Activated naive CD4-positive, alpha-beta T cell (primary cell): ENCODE data around the gene PRDM15.

Experiments used
- DNase-seq, 4 experiments: peaks; one replicate each; lab custom pipeline; 2025; lab: John Stamatoyannopoulos, UW

Gene PRDM15, protein sequence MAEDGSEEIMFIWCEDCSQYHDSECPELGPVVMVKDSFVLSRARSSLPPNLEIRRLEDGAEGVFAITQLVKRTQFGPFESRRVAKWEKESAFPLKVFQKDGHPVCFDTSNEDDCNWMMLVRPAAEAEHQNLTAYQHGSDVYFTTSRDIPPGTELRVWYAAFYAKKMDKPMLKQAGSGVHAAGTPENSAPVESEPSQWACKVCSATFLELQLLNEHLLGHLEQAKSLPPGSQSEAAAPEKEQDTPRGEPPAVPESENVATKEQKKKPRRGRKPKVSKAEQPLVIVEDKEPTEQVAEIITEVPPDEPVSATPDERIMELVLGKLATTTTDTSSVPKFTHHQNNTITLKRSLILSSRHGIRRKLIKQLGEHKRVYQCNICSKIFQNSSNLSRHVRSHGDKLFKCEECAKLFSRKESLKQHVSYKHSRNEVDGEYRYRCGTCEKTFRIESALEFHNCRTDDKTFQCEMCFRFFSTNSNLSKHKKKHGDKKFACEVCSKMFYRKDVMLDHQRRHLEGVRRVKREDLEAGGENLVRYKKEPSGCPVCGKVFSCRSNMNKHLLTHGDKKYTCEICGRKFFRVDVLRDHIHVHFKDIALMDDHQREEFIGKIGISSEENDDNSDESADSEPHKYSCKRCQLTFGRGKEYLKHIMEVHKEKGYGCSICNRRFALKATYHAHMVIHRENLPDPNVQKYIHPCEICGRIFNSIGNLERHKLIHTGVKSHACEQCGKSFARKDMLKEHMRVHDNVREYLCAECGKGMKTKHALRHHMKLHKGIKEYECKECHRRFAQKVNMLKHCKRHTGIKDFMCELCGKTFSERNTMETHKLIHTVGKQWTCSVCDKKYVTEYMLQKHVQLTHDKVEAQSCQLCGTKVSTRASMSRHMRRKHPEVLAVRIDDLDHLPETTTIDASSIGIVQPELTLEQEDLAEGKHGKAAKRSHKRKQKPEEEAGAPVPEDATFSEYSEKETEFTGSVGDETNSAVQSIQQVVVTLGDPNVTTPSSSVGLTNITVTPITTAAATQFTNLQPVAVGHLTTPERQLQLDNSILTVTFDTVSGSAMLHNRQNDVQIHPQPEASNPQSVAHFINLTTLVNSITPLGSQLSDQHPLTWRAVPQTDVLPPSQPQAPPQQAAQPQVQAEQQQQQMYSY

DNA sequence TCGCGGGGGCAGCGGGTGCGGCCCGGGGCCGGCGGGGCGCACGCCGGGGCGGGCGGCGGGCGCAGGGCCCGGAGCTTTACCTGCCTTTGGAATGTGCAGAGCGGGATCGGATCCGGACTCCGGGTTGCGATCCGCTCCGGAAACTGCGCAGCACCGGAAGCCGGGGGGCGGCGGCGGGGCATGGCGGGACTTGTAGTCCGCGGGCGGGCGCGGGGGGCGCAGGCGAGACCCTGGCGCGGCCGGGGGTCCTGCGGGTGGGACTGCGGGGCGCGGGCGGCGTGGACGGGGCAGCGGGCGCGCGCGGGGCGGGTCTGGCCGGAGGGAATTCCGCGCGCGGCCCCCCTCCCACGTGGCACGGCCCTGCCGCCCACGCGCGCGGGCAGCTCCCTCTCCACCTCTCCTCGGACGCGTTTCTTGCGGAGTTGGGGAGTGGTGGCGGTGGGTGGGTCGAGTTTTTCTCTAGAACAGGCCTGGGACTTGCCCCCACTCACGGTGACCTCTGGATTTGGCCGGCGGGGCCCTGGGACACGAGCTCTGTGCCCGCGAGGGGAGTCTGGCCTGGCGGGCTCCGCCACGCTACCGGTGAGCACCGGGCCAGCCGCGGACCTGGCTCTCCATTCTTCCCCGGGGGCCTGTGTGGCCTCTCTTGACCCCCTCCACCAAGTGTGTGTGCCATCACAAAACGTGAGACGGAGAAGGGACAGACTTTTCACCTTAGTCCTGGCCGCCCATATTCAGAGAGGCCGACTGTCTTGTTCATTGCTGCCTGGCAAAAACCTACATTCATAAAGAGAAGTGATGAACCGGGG, at the start of gene PRDM15:
Gene PRDM15 (minus strand): TSS at position 155 of the 809 bp plus-strand sequence. CDS start 18,981 bp downstream, outside the sequence.
- peak; percentile 47 to 80 (median 72) for DNase-seq

DNA sequence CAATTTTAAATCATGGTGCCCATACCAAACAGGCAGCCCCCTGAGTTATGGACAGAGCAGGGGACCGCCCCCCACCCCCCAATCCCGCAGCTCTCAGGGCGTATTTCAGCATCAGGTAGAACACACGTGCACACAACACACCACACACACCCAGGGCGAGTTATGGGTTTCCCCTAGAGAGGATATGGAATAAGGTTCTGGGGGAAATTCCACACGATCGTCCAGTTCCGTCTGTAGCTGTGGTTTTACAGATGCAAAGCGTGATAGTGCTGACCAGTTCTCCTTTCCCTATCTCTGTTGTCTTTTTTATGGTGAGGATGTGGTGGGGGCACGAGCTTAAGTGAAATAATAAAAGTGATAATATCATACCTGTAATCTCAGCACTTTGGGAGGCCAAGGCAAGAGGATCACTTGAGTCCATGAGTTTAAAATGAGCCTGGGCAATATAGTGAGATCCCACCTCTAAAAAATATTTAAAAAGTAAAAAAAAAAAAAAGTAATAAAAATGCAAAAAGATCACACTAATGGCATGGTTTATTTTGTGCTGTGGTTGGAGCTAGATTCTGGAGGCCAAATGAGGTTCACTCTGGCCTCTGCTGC, 49.6 kb upstream of the PRDM15 start:
- no peak for DNase-seq

DNA sequence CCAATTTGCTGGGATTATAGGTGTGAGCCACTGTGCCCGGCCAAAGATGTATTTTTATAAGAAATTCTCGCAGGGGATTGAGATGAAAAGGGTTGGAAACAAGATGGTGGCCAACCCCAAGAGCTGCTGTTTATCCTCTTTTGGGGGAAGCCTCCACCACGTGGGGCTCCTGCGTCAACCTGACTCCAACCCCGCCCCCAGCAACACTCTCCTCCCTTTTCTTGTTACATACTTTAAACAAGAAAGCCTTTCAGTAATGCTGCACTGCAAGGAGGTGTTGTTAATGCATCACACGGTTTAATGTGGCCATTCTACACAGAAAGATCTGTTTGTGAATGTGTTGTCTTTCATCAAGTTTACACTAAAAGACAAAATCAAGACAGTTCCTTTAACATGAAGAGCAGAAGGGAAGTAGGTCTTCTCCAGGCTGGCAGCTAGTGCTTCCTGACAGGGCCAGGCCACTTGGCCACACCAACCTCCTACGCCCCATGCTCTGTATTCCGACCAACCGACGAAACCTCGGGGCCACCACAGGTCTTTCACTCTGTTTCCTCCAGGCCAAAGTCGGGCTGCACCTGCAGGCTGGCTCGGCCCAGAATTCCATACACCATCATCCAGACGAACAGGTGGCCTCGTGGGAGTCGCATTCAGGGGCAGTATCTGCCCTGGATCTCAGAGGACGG, 48.7 kb upstream of the PRDM15 start:
- no peak for DNase-seq

DNA sequence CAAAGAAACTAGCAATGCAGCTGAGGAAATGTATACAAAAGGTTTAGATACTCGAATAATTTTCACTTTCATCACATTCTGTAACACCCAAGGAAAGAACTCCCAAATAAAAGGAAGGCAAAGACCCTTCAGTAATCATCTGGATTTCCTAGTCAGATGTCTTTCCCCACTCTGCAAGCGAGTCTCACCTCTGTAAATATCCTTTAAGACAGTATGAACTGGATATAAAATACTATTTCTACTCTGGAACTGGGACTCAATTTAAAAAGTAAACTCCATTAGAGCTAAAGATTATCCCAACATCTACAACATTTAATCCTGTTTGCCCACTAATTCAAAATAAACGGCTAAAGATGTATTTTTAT, 47.6 kb upstream of the PRDM15 start:
- DNase-seq = no peak

DNA sequence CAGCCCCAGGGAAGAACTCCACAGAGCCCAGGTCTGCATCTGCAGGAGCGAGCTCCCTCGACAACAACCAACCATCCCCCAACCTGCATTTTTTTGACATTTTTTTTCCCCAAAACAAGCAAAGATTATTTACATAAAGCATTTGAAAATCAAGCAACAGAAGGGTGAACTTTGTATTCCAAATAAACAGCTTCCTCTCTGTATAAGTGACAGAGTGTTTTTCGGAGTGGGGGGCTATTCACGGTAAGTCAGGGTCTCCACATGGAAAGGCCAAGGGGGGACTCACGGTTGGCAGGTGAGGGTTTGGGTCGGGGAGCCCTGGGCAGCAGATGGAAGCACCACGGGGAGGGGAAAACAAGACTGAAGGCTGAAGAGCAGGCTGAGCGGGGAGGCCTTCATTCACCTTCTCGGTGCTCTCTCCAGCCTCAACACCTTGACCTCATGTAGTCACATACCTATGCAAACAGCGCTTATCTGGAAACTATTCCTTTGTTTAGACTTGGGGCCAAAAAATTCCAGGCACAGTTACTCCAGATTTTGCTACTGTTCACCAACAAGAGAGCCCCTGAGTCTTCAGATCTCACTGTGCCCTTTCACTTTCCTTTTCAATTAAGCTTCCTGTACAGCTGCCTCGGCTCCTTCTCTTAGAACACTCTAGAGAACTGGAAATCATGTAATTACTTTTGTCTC, 47.1 kb upstream of the PRDM15 start:
- DNase-seq = peak in 1 of 4 experiments; percentile 7

DNA sequence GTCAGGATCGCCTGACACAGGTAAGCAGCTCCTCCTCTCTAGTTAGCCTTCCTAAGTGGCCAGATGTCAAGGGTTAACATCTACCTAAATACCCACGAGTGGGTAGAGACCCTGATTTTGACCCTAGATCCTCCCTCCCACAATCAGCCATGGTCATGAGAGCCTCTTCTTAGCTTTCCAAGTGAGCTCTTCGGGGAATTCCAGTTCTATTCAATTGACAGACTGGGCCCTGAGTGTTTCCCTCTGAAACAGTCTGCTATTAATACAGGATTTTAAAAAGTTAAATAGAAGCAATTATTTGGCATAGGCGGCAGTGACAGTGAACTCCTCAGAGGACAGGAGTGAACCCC, 46.6 kb upstream of the PRDM15 start:
- DNase-seq = no peak

DNA sequence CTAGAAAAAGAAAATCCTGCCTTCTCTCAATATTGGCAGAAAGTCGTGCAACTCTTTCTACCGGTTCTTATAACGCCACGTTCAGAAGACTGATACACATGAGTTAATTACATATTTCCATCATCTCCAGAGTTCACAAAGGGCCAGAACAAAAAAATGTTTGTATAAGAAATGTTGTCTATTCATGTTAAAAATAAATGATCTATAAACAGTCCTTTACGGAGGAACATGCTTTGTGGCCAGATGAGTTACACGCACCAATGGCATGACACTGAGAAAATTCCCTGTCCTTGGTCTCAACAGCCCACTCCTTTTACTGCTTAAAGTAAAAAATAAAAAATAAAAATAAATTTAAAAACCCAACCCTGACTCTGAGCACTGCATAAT, 45.2 kb upstream of the PRDM15 start:
- DNase-seq = no peak

DNA sequence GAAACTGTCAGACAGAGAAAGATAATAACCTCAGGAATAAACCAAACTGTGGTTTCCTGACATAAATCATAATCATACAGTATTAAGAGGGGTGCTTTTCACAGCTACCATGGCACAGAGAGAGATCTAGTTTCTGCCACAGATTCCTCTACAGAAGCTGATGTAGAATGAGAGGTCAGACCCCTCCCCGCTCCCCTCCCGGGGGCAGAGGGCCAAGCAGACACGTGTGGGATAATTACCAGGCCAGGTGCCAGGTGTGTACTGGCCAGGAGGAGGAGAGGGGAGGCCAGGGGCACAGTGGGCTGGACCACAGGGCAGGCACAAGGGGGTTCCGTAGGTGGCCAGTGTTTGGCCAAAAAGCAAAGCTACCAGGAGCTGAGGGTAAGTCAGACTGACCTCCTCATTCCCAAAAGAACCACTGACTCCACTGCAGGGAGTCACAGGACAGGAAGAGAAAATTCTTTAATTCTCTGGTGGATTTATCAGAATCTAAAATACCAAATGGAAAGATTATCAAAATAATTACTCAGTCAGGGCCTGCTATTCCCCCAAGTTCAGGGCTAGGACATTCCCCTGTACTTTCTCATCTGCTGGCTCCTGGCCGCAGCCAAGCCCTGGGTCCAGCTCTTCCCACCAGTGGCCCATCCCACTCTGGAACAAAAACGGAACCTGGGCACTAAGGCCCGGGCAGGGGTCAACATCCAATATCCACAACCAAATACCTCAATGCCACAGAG, 44.7 kb upstream of the PRDM15 start:
- no peak for DNase-seq

DNA sequence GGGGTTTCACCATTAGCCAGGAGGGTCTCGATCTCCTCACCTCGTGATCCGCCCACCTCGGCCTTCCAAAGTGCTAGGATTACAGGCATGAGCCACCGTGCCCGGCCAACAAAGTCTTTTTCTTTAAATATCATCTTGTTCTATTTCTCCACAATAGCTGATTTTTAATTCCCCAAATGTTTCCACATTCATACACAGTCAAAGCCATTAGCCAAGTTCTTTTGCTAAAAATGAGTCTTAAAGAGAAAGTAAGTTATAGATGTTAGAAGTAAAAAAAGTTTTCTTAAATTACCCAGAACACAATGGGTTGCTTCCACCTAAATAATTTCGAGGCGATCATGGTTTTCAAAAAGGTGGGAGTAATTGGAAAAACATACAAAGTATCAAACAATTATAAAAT, 44.0 kb upstream of the PRDM15 start:
- no peak for DNase-seq

DNA sequence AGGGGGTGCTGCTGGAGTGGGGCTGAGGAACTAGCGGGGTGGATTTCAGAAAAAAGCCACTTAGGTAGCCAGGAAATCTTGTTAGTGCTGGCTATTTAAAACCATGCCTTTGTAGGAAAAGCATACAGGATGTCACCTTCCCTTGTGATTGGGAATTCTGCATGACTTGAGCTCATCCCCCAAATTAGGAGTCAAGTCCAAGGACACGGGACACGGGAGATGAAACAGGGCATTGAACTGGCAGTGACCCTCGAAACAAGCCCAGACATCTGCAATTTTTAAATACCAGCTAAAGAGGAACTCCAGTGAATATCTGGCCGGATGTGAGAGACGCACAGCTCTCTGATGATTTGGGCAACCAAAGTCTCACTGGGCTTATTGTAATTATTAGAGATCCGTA, 41.9 kb upstream of the PRDM15 start:
- no peak for DNase-seq

DNA sequence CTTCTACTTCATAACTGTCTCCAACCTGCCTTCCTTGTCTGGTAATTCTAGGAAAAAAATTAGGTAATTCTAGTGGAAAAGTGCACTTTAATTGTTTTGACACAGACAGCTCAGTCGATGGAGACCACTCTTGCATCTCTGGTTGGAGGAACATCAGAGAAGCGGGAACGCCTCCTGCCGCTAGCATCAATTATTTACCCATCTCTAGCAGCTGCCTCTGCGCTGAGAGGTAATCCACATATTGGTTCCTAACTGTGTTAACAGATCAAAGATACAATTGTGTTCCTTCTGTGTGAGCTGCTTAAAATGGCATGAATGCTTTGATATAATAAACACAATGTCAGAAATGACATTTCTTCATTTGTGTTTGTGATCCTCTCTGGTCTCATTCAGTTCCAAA, 41.3 kb upstream of the PRDM15 start:
- DNase-seq = no peak

DNA sequence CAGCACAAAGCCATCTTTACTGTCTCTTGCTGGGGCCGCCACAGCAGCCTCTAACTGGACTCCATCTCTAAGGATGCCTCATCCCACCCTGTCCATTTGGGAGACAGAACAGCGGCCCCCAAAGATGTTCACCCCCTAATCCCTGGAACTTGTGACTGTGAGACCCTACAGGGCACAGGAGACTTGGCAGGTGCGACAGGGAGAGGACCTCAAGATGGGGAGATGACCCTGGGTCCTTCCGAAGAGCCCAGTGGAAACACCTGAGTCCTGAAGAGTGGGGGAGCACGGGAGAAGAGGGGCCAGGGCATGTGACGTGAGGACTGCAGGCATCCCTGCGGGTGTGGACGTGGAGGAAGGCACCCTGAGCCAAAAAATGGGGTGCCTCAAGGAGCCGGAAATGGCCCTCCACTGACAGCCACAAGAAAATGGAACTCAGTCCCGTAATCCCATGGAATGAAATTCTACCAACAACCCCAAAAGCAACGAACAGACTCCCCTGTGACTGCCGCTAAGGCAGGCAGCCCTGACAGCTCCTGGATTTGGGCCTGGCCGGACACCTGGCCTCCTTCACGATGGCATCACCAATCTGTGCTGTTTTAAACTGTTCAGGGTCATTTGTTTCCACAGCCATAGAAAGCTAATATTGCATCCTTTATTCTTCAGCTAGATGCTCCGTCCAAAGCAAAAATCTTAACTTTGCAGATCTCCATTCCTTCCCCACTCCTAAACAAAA, 40.7 kb upstream of the PRDM15 start:
- DNase-seq = no peak

DNA sequence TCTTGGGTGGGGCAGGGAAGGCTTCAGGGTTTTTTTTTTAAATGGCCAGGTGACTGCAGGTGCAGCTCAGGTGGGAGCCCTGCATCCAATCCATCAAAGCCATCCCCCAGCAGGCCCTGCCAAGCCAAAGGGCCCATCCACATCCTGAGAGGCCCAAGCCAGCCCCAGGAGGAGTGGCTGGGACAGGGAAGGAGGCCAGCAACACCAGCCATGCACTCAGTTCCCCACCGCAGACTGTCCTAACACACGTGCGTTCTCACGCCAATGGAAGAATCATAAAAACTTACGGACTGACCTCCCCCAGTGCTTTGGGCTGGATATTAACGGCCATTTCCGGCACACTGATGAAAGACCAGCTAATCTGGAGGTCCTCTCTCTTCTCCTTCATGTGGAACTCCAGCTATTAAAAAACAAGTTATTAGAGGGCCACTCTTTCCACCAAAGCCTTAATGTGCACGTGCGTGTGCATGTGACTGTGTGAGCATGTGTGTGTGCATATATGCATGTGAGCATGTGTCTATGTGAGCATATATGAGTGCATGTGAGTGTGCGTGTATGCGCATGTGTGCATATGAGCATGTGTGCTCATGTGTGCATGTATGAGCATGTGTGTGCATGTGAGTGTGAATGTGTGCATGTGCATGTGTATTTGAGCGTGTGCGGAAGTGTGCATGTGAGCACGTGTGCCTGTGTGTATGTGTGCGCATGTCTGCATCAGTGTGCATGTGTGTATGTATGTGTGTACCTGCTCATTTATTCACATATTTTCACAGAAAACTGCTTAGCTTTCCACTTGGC, 39.6 kb upstream of the PRDM15 start:
- no peak for DNase-seq

DNA sequence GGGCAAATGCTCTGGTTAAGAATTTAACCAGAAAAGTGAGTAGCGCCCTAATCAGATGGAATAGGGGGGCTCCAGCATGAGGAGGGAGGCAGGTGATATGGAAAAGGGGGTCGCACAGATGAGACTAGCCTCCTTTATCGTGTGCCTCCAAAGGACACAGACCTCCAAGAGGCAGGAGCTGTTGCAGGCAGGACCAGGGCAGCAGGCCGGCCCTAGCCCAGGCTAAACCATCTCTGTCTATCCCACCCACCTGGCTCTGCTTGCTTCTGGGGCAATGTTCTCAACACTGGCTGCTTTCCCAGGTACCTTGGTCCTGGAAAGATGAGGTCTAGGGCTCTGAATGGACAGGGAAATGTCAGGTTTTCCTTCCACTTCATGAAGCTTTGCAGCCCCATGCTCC, 38.4 kb upstream of the PRDM15 start:
- DNase-seq = no peak

DNA sequence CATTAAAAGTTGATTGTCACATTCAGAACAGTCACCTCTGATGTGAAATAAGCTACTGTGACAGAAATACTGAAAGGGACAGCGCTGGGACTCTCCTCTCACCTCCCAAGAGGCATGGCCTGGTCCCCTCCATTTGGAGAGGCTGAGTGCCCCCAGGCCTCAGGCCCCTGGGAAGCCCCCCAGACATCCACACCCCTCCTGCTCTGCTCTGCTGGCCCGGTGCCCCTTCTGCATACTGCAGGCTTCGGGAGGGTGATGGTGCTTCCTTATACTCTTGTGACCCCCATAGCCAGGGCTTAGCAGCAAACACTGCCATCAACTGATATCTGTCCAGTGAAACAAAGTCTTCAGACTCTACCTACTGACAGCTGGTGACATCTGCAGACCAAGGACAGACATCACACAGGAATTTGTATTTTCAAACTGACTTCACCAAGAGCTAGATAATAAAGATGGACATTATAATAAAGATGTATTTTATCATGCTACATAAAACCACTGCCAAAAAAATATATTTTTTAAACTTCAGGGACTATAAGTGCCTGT, 37.8 kb upstream of the PRDM15 start:
- no peak for DNase-seq

DNA sequence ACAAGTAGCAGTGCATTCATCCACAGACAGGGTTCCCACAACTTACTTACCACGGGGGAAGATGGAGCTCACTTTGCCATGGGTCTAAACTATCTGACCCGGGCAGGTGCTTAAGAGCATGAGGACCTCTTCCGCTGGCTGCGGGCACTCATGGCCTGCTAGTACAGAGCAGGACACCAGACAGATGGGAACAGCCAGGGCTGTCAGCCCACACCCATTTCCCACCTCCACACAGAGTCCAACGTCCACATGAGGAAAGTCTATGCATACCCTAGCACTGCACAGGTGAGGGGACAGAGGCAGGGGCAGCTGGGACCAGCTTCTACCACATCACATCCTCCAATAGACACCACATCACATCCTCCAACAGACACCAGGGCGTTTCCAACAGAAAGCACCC, 35.8 kb upstream of the PRDM15 start:
- DNase-seq = no peak

DNA sequence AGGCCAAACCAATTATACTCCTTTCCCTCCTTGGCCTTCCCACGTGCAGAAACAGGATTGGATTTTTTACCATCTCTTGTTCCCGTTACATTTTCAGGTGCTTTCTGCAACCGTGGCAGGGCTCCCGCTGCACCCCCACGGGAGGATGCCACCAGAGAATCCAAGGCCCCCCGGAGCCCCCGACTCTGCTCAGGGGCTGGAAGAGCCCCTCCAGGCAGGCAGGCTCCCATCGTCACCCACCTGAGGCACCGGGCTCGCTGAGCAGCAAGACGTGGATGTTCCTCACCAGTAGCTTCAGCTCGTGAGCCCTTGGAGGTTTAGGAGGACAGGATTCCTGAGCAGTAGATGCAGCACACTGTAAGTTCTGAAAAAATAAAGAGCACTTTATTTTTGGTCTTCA, 35.2 kb upstream of the PRDM15 start:
- DNase-seq = no peak

DNA sequence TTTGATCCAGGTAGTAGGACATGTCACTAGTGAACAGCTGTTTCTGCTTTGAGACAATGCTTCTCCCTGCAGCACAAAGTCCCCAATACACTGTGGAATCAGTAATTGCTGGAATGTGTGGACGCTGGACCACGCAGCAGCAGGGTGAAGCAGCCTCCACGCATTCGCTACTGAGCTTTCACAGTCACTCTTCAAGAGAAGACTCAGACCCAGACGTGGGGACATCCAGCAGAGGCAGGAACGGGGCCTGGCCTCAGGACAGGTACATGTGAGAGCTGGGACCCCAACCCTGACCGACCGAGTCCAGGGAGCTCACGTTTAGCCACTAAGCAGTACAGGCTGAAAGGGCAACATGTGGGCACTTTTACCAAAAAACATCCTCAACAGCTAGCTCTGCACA, 34.1 kb upstream of the PRDM15 start:
- DNase-seq = no peak
